H9 (cell line): ENCODE measurements around the gene SUCLG1. TPM values are rescaled to one million over a fixed set of nuclear protein-coding genes. Genes with fewer than 3 reads are reported as not detected.

Experiments
- DNase-seq: peaks from one replicate; pipeline ENCODE4 v3.0.0-alpha.2; 2017
- H2AFZ ChIP-seq: one replicate; pipeline ENCODE4 v1.6.1; 2013; ENCODE audit warnings: mild to moderate bottlenecking, low read length, control low read depth, moderate library complexity
- H2AK5ac ChIP-seq: 2 replicates; pipeline ENCODE4 v1.6.1; 2013; ENCODE audit warnings: low read length, control low read depth, mixed read lengths; ENCODE audit not compliant: insufficient read length
- H2BK120ac ChIP-seq: one replicate; pipeline ENCODE4 v1.6.1; 2013; ENCODE audit warnings: low read depth, mild to moderate bottlenecking, low read length, control low read depth, inconsistent platforms; ENCODE audit not compliant: poor library complexity, severe bottlenecking
- H2BK12ac ChIP-seq: 2 replicates; pipeline ENCODE4 v1.6.1; 2013; ENCODE audit warnings: low read length, control low read depth, mixed read lengths, low read depth; ENCODE audit not compliant: insufficient read length
- H2BK15ac ChIP-seq: 2 replicates; pipeline ENCODE4 v1.6.1; 2013; ENCODE audit warnings: low read depth, low read length, control low read depth
- H2BK20ac ChIP-seq: one replicate; pipeline ENCODE4 v1.6.1; 2013; ENCODE audit warnings: low read depth, mild to moderate bottlenecking, low read length, control low read depth, inconsistent platforms; ENCODE audit not compliant: poor library complexity, severe bottlenecking
- H2BK5ac ChIP-seq: 2 replicates; pipeline ENCODE4 v1.6.1; 2013; ENCODE audit warnings: low read length, control low read depth, mixed read lengths; ENCODE audit not compliant: insufficient read length
- H3K14ac ChIP-seq: 2 replicates; pipeline ENCODE4 v1.6.1; 2013; ENCODE audit warnings: low read length, control low read depth; ENCODE audit not compliant: insufficient read depth
- H3K18ac ChIP-seq: 2 replicates; pipeline ENCODE4 v1.6.1; 2013; ENCODE audit warnings: low read depth, mild to moderate bottlenecking, mixed read lengths, low read length, control low read depth; ENCODE audit not compliant: insufficient read length
- H3K23ac ChIP-seq: 2 replicates; pipeline ENCODE4 v1.6.1; 2013; ENCODE audit warnings: low read length, control low read depth, mixed read lengths, low read depth; ENCODE audit not compliant: insufficient read length
- H3K23me2 ChIP-seq: 2 replicates; pipeline ENCODE4 v1.6.1; 2013; ENCODE audit warnings: low read depth, mild to moderate bottlenecking, mixed read lengths, low read length, control low read depth; ENCODE audit not compliant: insufficient read length, poor library complexity, severe bottlenecking
- H3K27ac ChIP-seq: 2 replicates; pipeline ENCODE4 v1.5.1; 2013; ENCODE audit warnings: low read length, control low read depth, mixed read lengths, low read depth; ENCODE audit not compliant: insufficient read length
- H3K27me3 ChIP-seq: 2 replicates; pipeline ENCODE4 v1.6.1; 2013; ENCODE audit warnings: low read length, control low read depth, inconsistent platforms; ENCODE audit not compliant: insufficient read depth
- H3K4ac ChIP-seq: 2 replicates; pipeline ENCODE4 v1.6.1; 2013; ENCODE audit warnings: low read depth, mild to moderate bottlenecking, control low read depth, inconsistent platforms, low read length, moderate library complexity
- H3K4me1 ChIP-seq: 2 replicates; pipeline ENCODE4 v1.6.1; 2013; ENCODE audit warnings: low read length, control low read depth, inconsistent platforms; ENCODE audit not compliant: insufficient read depth
- H3K4me2 ChIP-seq: 2 replicates; pipeline ENCODE4 v1.6.1; 2013; ENCODE audit warnings: low read length, control low read depth, mixed read lengths; ENCODE audit not compliant: insufficient read length, insufficient read depth
- H3K56ac ChIP-seq: 2 replicates; pipeline ENCODE4 v1.6.1; 2013; ENCODE audit warnings: low read depth, mild to moderate bottlenecking, mixed read lengths, low read length, control low read depth; ENCODE audit not compliant: insufficient read length
- H3K79me1 ChIP-seq: 2 replicates; pipeline ENCODE4 v1.6.1; 2013; ENCODE audit warnings: low read depth, mild to moderate bottlenecking, moderate library complexity, low read length, control low read depth, inconsistent platforms; ENCODE audit not compliant: insufficient read depth, poor library complexity, severe bottlenecking
- H3K79me2 ChIP-seq: 2 replicates; pipeline ENCODE4 v1.6.1; 2013; ENCODE audit warnings: low read length, control low read depth, inconsistent platforms; ENCODE audit not compliant: insufficient read depth
- H3K9ac ChIP-seq: 2 replicates; pipeline ENCODE4 v1.6.1; 2013; ENCODE audit warnings: low read length, control low read depth, mixed read lengths; ENCODE audit not compliant: insufficient read length; ENCODE audit errors: extremely low read depth
- H3K9me3 ChIP-seq: one replicate; pipeline ENCODE4 v1.6.1; 2013; ENCODE audit warnings: low read depth, low read length, inconsistent platforms; ENCODE audit not compliant: control insufficient read depth
- H3T11ph ChIP-seq: one replicate; pipeline ENCODE4 v1.6.1; 2013; ENCODE audit warnings: mild to moderate bottlenecking, low read length, control low read depth, inconsistent platforms
- H4K20me1 ChIP-seq: one replicate; pipeline ENCODE4 v1.6.1; 2013; ENCODE audit not compliant: control insufficient read depth, insufficient read length, insufficient read depth
- H4K5ac ChIP-seq: 2 replicates; pipeline ENCODE4 v1.6.1; 2013; ENCODE audit warnings: low read depth, mild to moderate bottlenecking, mixed read lengths, low read length, control low read depth; ENCODE audit not compliant: insufficient read length
- H4K8ac ChIP-seq: replicated peaks from 2 replicates; pipeline ENCODE4 v1.6.1; 2013; ENCODE audit warnings: low read length, control low read depth, mixed read lengths, low read depth; ENCODE audit not compliant: insufficient read length
- H4K91ac ChIP-seq: 2 replicates; pipeline ENCODE4 v1.6.1; 2013; ENCODE audit warnings: low read depth, mild to moderate bottlenecking, moderate library complexity, mixed read lengths, low read length, control low read depth; ENCODE audit not compliant: insufficient read length
- H3K27ac Mint-ChIP-seq, 3 experiments: 2 replicates in 2 of 3; 3 replicates in 1 of 3; pipeline ENCODE4 v1.8.0; 2020 to 2021; ENCODE audit warnings: mixed read lengths in 3 of 3, mild to moderate bottlenecking in 1 of 3, moderate library complexity in 1 of 3
- H3K27me3 Mint-ChIP-seq: 2 replicates; pipeline ENCODE4 v1.8.0; 2021; ENCODE audit warnings: low read depth, mild to moderate bottlenecking, moderate library complexity, mixed read lengths
- H3K36me3 Mint-ChIP-seq, 3 experiments: 2 replicates in 2 of 3; 3 replicates in 1 of 3; pipeline ENCODE4 v1.8.0; 2020 to 2021; ENCODE audit warnings: low read depth in 3 of 3, mixed read lengths in 3 of 3; ENCODE audit not compliant: insufficient read depth in 1 of 3
- H3K4me1 Mint-ChIP-seq, 2 experiments: 2 replicates each; pipeline ENCODE4 v1.8.0; 2020; ENCODE audit warnings: mixed read lengths in 2 of 2
- H3K4me3 Mint-ChIP-seq, 2 experiments: 2 replicates in 1 of 2; 3 replicates in 1 of 2; pipeline ENCODE4 v1.8.0; 2020 to 2021; ENCODE audit warnings: mild to moderate bottlenecking in 2 of 2, mixed read lengths in 2 of 2, moderate library complexity in 1 of 2
- H3K9me3 Mint-ChIP-seq, 2 experiments: 2 replicates in 1 of 2; 3 replicates in 1 of 2; pipeline ENCODE4 v1.8.0; 2020; ENCODE audit warnings: mild to moderate bottlenecking in 2 of 2, mixed read lengths in 2 of 2, moderate library complexity in 1 of 2
- CTCF ChIP-seq: fragments of 200-600 bp; sonication (generic); conservative IDR thresholded peaks from 3 replicates; pipeline ENCODE4 v1.8.0; 2021; ENCODE audit warnings: antibody characterized with exemption, mild to moderate bottlenecking
- total RNA-seq: library from RNA; stranded (reverse); gene quantifications from 2 replicates; pipeline ENCODE4 v1.2.1, GENCODE V29; 2021

SUCLG1 gene
- total RNA-seq, 1 experiment from 2014 or later: 40.0 TPM

GRCh38 chr2:84498150-84498799, 39.2 kb upstream of the SUCLG1 start:
- H3K4me3 Mint-ChIP-seq: no peak overlapping the region

More at GRCh38 chr2:84498150-84498799, 39.2 kb upstream of the SUCLG1 start:
- H2BK120ac ChIP-seq: no peak overlapping the region
- no peaks in the 10 kb centered on the region for H3K9me3 ChIP-seq
- H3K9me3 Mint-ChIP-seq: peaks cover 3 to 4% of the 10 kb centered on the region in 2 experiments; a peak in 3 of 5 replicates
- no peaks in the 10 kb centered on the region for H3K79me2 ChIP-seq
- H3K79me1 ChIP-seq: no peaks in the 10 kb centered on the region
- no peaks in the 10 kb centered on the region for H3K4me1 ChIP-seq
- no peak overlapping the region for H4K5ac ChIP-seq
- H3K56ac ChIP-seq: no peak overlapping the region
- no peak overlapping the region for H4K91ac ChIP-seq
- H3K27me3 ChIP-seq: no peaks in the 10 kb centered on the region
- no peak overlapping the region for H2AFZ ChIP-seq
- no peak overlapping the region for H3K4ac ChIP-seq
- no peak overlapping the region for H2BK20ac ChIP-seq
- DNase-seq: no peak
- H3K23me2 ChIP-seq: no peaks in the 10 kb centered on the region
- 0 out of 2 replicates have a peak, but pooled peaks cover 1% of the 10 kb centered on the region for H3K27me3 Mint-ChIP-seq
- H3K4me2 ChIP-seq: no peak overlapping the region
- H2AK5ac ChIP-seq: peak overlapping the region; percentile 47
- H2BK12ac ChIP-seq: no peak overlapping the region
- H4K8ac ChIP-seq: no peak overlapping the region
- H3K27ac ChIP-seq: no peak overlapping the region
- no peak overlapping the region for H2BK15ac ChIP-seq
- no peak overlapping the region for H2BK5ac ChIP-seq
- H3K9ac ChIP-seq: no peak overlapping the region
- no peak overlapping the region for H3K18ac ChIP-seq
- H3K4me1 Mint-ChIP-seq: peaks cover 3% of the 10 kb centered on the region in 2 experiments; a peak in 1 of 4 replicates
- no peaks in the 10 kb centered on the region; a peak in 1 of 7 replicates for H3K36me3 Mint-ChIP-seq
- TF ChIP-seq CTCF: no peak
- H4K20me1 ChIP-seq: no peaks in the 10 kb centered on the region
- no peak overlapping the region for H3T11ph ChIP-seq
- H3K27ac Mint-ChIP-seq: no peak overlapping the region
- H3K23ac ChIP-seq: no peak overlapping the region
- no peak overlapping the region for H3K14ac ChIP-seq
